IMR-90 (cell line): ENCODE measurements around the gene MLLT10. TPM values are rescaled to one million over a fixed set of nuclear protein-coding genes. Genes with fewer than 3 reads are reported as not detected.

Experiments used
- ATAC-seq: fragments of 200-7000 bp; cut with Tn5 transposase; 2 replicates; pipeline ENCODE4 v1.9.1; 2020; ENCODE audit warnings: low read depth, mild to moderate bottlenecking, moderate library complexity
- BruUV-seq: library from RNA; stranded (reverse); fragments of 400-500 nt; replicated peaks from 2 replicates; lab custom pipeline; 2021; lab: Mats Ljungman, UMichigan
- CTCF ChIA-PET: fragments of 300-600 bp; formaldehyde crosslinking; extraction: SDS; loops from one replicate; lab custom pipeline; 2021; ENCODE audit warnings: antibody characterized with exemption; lab: Yijun Ruan, JAX
- POLR2A ChIA-PET: fragments of 300-600 bp; sonication (Branson Sonifier 250); formaldehyde crosslinking; loops from one replicate; lab custom pipeline; 2022; ENCODE audit warnings: antibody characterized with exemption; ENCODE audit not compliant: unreplicated experiment; lab: Charles Lee
- DNase-seq: peaks from one replicate; pipeline ENCODE4 v3.0.0; 2013
- H2AFZ ChIP-seq: replicated peaks from 2 replicates; pipeline ENCODE3; 2013; ENCODE audit warnings: low read length, mild to moderate bottlenecking; ENCODE audit not compliant: poor library complexity
- H2AK5ac ChIP-seq: 2 replicates; pipeline ENCODE4 v1.6.1; 2013; ENCODE audit warnings: low read depth, low read length, inconsistent platforms
- H2AK9ac ChIP-seq: replicated peaks from 2 replicates; pipeline ENCODE3; 2013; ENCODE audit warnings: mild to moderate bottlenecking, low read depth, low read length, moderate library complexity; ENCODE audit not compliant: poor library complexity
- H2BK120ac ChIP-seq: 2 replicates; pipeline ENCODE4 v1.6.1; 2013; ENCODE audit warnings: low read depth, low read length, inconsistent platforms
- H2BK15ac ChIP-seq: 3 replicates; pipeline ENCODE4 v1.6.1; 2013; ENCODE audit warnings: low read depth, low read length, inconsistent platforms
- H2BK20ac ChIP-seq: 2 replicates; pipeline ENCODE4 v1.6.1; 2013; ENCODE audit warnings: low read depth, mild to moderate bottlenecking, inconsistent platforms, low read length, moderate library complexity
- H2BK5ac ChIP-seq: 2 replicates; pipeline ENCODE4 v1.6.1; 2013; ENCODE audit warnings: mild to moderate bottlenecking, low read depth, low read length, inconsistent platforms; ENCODE audit not compliant: poor library complexity, severe bottlenecking
- H3K14ac ChIP-seq: replicated peaks from 2 replicates; pipeline ENCODE4 v1.6.1; 2013; ENCODE audit warnings: low read depth, low read length, inconsistent platforms
- H3K18ac ChIP-seq: 2 replicates; pipeline ENCODE4 v1.6.1; 2013; ENCODE audit warnings: low read depth, low read length, control low read depth
- H3K23ac ChIP-seq: 2 replicates; pipeline ENCODE4 v1.6.1; 2013; ENCODE audit warnings: low read depth, low read length, inconsistent platforms
- H3K27ac ChIP-seq: 2 replicates; pipeline ENCODE4 v1.5.1; 2013; ENCODE audit warnings: mild to moderate bottlenecking, control low read depth, low read length; ENCODE audit not compliant: insufficient read depth
- H3K27me3 ChIP-seq: 2 replicates; pipeline ENCODE4 v1.6.1; 2013; ENCODE audit warnings: low read length; ENCODE audit not compliant: control insufficient read depth, insufficient read depth
- H3K36me3 ChIP-seq: 2 replicates; pipeline ENCODE4 v1.6.1; 2013; ENCODE audit warnings: low read length, mixed read lengths; ENCODE audit not compliant: control insufficient read depth, insufficient read depth
- H3K4ac ChIP-seq: 2 replicates; pipeline ENCODE4 v1.6.1; 2013; ENCODE audit warnings: low read depth, low read length, inconsistent platforms
- H3K4me1 ChIP-seq: 2 replicates; pipeline ENCODE4 v1.6.1; 2013; ENCODE audit warnings: low read length, mixed read lengths; ENCODE audit not compliant: control insufficient read depth, insufficient read depth
- H3K4me2 ChIP-seq: 2 replicates; pipeline ENCODE4 v1.6.1; 2013; ENCODE audit warnings: low read depth, mild to moderate bottlenecking, control low read depth, low read length, moderate library complexity
- H3K4me3 ChIP-seq: 2 replicates; pipeline ENCODE4 v1.5.1; 2013; ENCODE audit warnings: low read depth, mild to moderate bottlenecking, control low read depth, low read length, moderate library complexity; ENCODE audit not compliant: insufficient read depth
- H3K56ac ChIP-seq: 2 replicates; pipeline ENCODE4 v1.6.1; 2013; ENCODE audit warnings: low read length, inconsistent platforms; ENCODE audit not compliant: insufficient read depth; ENCODE audit errors: extremely low read depth
- H3K79me1 ChIP-seq, 2 experiments: 2 replicates each; pipeline ENCODE4 v1.6.1; 2013; ENCODE audit warnings: low read length in 2 of 2, inconsistent platforms in 1 of 2, low read depth in 1 of 2
- H3K9ac ChIP-seq: 2 replicates; pipeline ENCODE4 v1.6.1; 2013; ENCODE audit warnings: low read depth, low read length, control low read depth
- H3K9me1 ChIP-seq: 2 replicates; pipeline ENCODE4 v1.6.1; 2013; ENCODE audit warnings: low read length, inconsistent platforms; ENCODE audit not compliant: insufficient read depth
- H3K9me3 ChIP-seq: 2 replicates; pipeline ENCODE4 v1.6.1; 2013; ENCODE audit warnings: low read length; ENCODE audit not compliant: control insufficient read depth, insufficient read depth
- H4K20me1 ChIP-seq: 2 replicates; pipeline ENCODE4 v1.6.1; 2013; ENCODE audit warnings: low read length, inconsistent platforms; ENCODE audit not compliant: insufficient read depth
- H4K5ac ChIP-seq: 2 replicates; pipeline ENCODE4 v1.6.1; 2013; ENCODE audit warnings: mild to moderate bottlenecking, low read depth, low read length, control low read depth
- H4K8ac ChIP-seq, 2 experiments: 2 replicates each; pipeline ENCODE4 v1.6.1; 2013; ENCODE audit warnings: low read depth in 2 of 2, low read length in 2 of 2, control low read depth in 1 of 2, inconsistent platforms in 1 of 2
- H4K91ac ChIP-seq: 2 replicates; pipeline ENCODE4 v1.6.1; 2013; ENCODE audit warnings: low read depth, low read length, inconsistent platforms; ENCODE audit not compliant: insufficient read depth
- BHLHE40 ChIP-seq: fragments of 150-350 bp; IDR thresholded peaks from 2 replicates; pipeline ENCODE4 v1.6.1; 2016; ENCODE audit warnings: mild to moderate bottlenecking, low read depth, low read length
- CEBPB ChIP-seq: IDR thresholded peaks from 2 replicates; pipeline ENCODE4 v1.6.1; 2012; ENCODE audit warnings: low read depth, low read length, improper control_type of control experiment
- MAFK ChIP-seq: IDR thresholded peaks from 2 replicates; pipeline ENCODE4 v1.6.1; 2012; ENCODE audit warnings: low read depth, low read length, improper control_type of control experiment
- SMC3 ChIP-seq: fragments of 150-350 bp; IDR thresholded peaks from 2 replicates; pipeline ENCODE4 v1.6.1; 2016; ENCODE audit warnings: low read depth, mild to moderate bottlenecking, antibody characterized with exemption, low read length, moderate library complexity
- WGBS, 2 experiments: methylation state at CpG; one replicate each; pipeline versions ENCODE4 v1.1.5 to v1.1.7; 2013; ENCODE audit warnings: missing lambda C conversion rate in 2 of 2; ENCODE audit not compliant: insufficient read length in 1 of 2; ENCODE audit errors: extremely low coverage in 2 of 2; 5-methylcytosine and 5-hydroxymethylcytosine counted together
- dilution Hi-C: fragments of 300-500 bp; cut with HindIII; formaldehyde crosslinking; loops from one replicate; pipeline ENCODE4 v1.14.3; 2018; ENCODE audit warnings: low sequenced_read_pairs; ENCODE audit not compliant: unreplicated experiment
- in situ Hi-C: fragments of 300-500 bp; cut with MboI; formaldehyde crosslinking; loops from 3 replicates; pipeline ENCODE4 v1.14.3; 2019; ENCODE audit warnings: low sequenced_read_pairs, inconsistent platforms, mixed read lengths
- intact Hi-C: fragments of 100-400 bp; cut with micrococcal nuclease; formaldehyde crosslinking; loops from 2 replicates; pipeline ENCODE4 v1.10.0; 2022
- polyA plus RNA-seq, 3 experiments: library from polyadenylated mRNA; depleted of rRNA; stranded (reverse); fragments of >200 nt; gene quantifications; 2 replicates each; pipeline ENCODE4 v1.2.3, GENCODE V29; 2012; ENCODE audit warnings: low replicate concordance in 1 of 3
- total RNA-seq: library from RNA; depleted of rRNA; stranded (reverse); fragments of >200 nt; gene quantifications from 2 replicates; pipeline ENCODE4 v1.2.3, GENCODE V29; 2012
- TF ChIP-seq, protein P1 (sequence below): conservative IDR thresholded peaks from 2 replicates; pipeline ENCODE4 v1.5.1; 2012; ENCODE audit warnings: mild to moderate bottlenecking, low read depth, low read length, improper control_type of control experiment

The MLLT10 gene
- total and polyA plus RNA-seq, 2 of the 4 experiments (the other 2 are of a cell fraction) = 22.5 to 29.0 TPM

DNA sequence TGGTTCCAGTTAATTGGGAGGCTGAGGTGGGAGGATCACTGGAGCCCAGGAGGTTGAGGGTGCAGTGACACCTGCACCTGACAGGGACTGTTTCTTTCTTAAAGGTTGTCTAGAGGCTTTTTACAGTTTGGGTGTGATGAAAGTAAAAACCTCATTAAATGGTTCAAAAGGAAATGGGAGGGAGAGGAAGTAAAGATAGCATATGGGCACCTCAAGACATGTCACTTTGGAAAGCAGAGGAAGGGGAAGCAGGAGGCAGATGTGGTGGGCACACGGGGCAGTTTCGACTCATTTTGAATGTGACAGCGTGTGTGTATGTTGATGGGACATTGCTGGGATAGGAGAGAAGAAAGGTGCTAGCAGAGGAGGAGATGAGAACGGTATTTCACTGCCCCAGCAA, 203.1 kb downstream of the MLLT10 start:
- H4K91ac ChIP-seq = no peak overlapping the region
- ChIA-PET CTCF (no interaction called here), POLR2A (no interaction called here)
- no peak overlapping the region for H2AK9ac ChIP-seq
- no peaks in the 10 kb centered on the region for H3K27me3 ChIP-seq
- no peak overlapping the region for H4K5ac ChIP-seq
- H3K36me3 ChIP-seq = peaks cover 30% of the 10 kb centered on the region
- 74% methylated on average over 4 of the region's 4 CpGs; no CpG with 5 or more reads in 1 of the 2 experiments for WGBS, 2 experiments
- H3K4ac ChIP-seq = no peak overlapping the region
- H2BK5ac ChIP-seq = no peak overlapping the region
- no peak overlapping the region for H3K4me3 ChIP-seq
- H2BK15ac ChIP-seq = no peak overlapping the region
- H3K4me2 ChIP-seq = no peak overlapping the region
- dilution Hi-C loops = no loop called here
- H4K20me1 ChIP-seq = peaks cover 4% of the 10 kb centered on the region; the same call in 1 of the 2 replicates
- peaks cover 2% of the 10 kb centered on the region for H3K4me1 ChIP-seq
- no peak overlapping the region for H3K18ac ChIP-seq
- H2AFZ ChIP-seq = no peak overlapping the region
- H3K56ac ChIP-seq = no peak overlapping the region
- H3K23ac ChIP-seq = no peak overlapping the region
- H3K14ac ChIP-seq = no peak overlapping the region
- TF ChIP-seq CEBPB = no peak
- TF ChIP-seq, protein P1, sequence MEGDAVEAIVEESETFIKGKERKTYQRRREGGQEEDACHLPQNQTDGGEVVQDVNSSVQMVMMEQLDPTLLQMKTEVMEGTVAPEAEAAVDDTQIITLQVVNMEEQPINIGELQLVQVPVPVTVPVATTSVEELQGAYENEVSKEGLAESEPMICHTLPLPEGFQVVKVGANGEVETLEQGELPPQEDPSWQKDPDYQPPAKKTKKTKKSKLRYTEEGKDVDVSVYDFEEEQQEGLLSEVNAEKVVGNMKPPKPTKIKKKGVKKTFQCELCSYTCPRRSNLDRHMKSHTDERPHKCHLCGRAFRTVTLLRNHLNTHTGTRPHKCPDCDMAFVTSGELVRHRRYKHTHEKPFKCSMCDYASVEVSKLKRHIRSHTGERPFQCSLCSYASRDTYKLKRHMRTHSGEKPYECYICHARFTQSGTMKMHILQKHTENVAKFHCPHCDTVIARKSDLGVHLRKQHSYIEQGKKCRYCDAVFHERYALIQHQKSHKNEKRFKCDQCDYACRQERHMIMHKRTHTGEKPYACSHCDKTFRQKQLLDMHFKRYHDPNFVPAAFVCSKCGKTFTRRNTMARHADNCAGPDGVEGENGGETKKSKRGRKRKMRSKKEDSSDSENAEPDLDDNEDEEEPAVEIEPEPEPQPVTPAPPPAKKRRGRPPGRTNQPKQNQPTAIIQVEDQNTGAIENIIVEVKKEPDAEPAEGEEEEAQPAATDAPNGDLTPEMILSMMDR = no peak
- TF ChIP-seq BHLHE40 = no peak
- no peak for TF ChIP-seq SMC3
- no peak for TF ChIP-seq MAFK
- no peak overlapping the region for H2BK120ac ChIP-seq
- H3K9ac ChIP-seq = no peak overlapping the region
- no peak for DNase-seq
- peaks cover 9% of the 10 kb centered on the region for H3K9me1 ChIP-seq
- H2BK20ac ChIP-seq = no peak overlapping the region
- H3K79me1 ChIP-seq = peaks cover 9 to 43% of the 10 kb centered on the region in 2 experiments; a peak in 2 of 4 replicates
- intact Hi-C loops = loop anchor here (10.0 kb wide), 1 partner anchor 362 kb away; no protein-coding TSS in a partner anchor
- no peaks in the 10 kb centered on the region for H3K9me3 ChIP-seq
- in situ Hi-C loops = loop anchor here (5.0 to 25.0 kb wide), 2 partner anchors 460 to 650 kb away; no protein-coding TSS in a partner anchor
- no TSS peak for BruUV-seq
- no peak for ATAC-seq
- H2AK5ac ChIP-seq = no peak overlapping the region
- H3K27ac ChIP-seq = no peak overlapping the region
- no peak overlapping the region for H4K8ac ChIP-seq
